Neural progenitor cell (in vitro differentiated cells): ENCODE data around the gene OR52E4. TPM values are rescaled to one million over a fixed set of nuclear protein-coding genes. Genes with fewer than 3 reads are reported as not detected.

Source experiments
- DNase-seq: peaks from one replicate; pipeline ENCODE4 v3.0.0-alpha.2; 2016; ENCODE audit warnings: low spot score
- H2AFZ ChIP-seq: fragments of 200-600 bp; sonication (generic); replicated peaks from 2 replicates; pipeline ENCODE4 v1.6.1; 2016; ENCODE audit warnings: antibody characterized with exemption
- H3F3A ChIP-seq: fragments of 200-600 bp; sonication (generic); 2 replicates; pipeline ENCODE4 v1.6.1; 2016; ENCODE audit warnings: antibody characterized with exemption, low read depth
- H3K27ac ChIP-seq: fragments of 200-600 bp; sonication (generic); 2 replicates; pipeline ENCODE4 v1.5.1; 2016; ENCODE audit warnings: mild to moderate bottlenecking
- H3K27me3 ChIP-seq: fragments of 200-600 bp; sonication (generic); 2 replicates; pipeline ENCODE4 v1.6.1; 2016; ENCODE audit warnings: mild to moderate bottlenecking, moderate library complexity
- H3K36me3 ChIP-seq: fragments of 200-600 bp; sonication (generic); 2 replicates; pipeline ENCODE4 v1.5.1; 2016
- H3K4me1 ChIP-seq: fragments of 200-600 bp; sonication (generic); 2 replicates; pipeline ENCODE4 v1.6.1; 2016; ENCODE audit warnings: mixed run types
- H3K4me2 ChIP-seq: fragments of 200-600 bp; sonication (generic); 2 replicates; pipeline ENCODE4 v1.6.1; 2016
- H3K4me3 ChIP-seq: fragments of 200-600 bp; sonication (generic); 2 replicates; pipeline ENCODE4 v1.5.1; 2016
- H3K79me2 ChIP-seq: fragments of 200-600 bp; sonication (generic); 2 replicates; pipeline ENCODE4 v1.6.1; 2016; ENCODE audit warnings: low read depth
- H3K9ac ChIP-seq: fragments of 200-600 bp; sonication (generic); 2 replicates; pipeline ENCODE4 v1.6.1; 2016
- H3K9me3 ChIP-seq: fragments of 200-600 bp; sonication (generic); 2 replicates; pipeline ENCODE4 v1.5.1; 2016; ENCODE audit warnings: low read depth
- H4K20me1 ChIP-seq: fragments of 200-600 bp; sonication (generic); 2 replicates; pipeline ENCODE4 v1.6.1; 2016; ENCODE audit warnings: low read depth
- H3K27ac Mint-ChIP-seq: 3 replicates; pipeline ENCODE4 v1.8.0; 2021; ENCODE audit warnings: mixed read lengths
- H3K27me3 Mint-ChIP-seq: 2 replicates; pipeline ENCODE4 v1.8.0; 2022; ENCODE audit warnings: low read depth, mild to moderate bottlenecking, inconsistent platforms, moderate library complexity, mixed read lengths; ENCODE audit not compliant: insufficient read depth
- H3K36me3 Mint-ChIP-seq: 3 replicates; pipeline ENCODE4 v1.8.0; 2021; ENCODE audit warnings: mixed read lengths
- H3K4me1 Mint-ChIP-seq: 3 replicates; pipeline ENCODE4 v1.8.0; 2021; ENCODE audit warnings: mixed read lengths
- H3K4me3 Mint-ChIP-seq: 3 replicates; pipeline ENCODE4 v1.8.0; 2021; ENCODE audit warnings: mild to moderate bottlenecking, moderate library complexity, mixed read lengths
- H3K9me3 Mint-ChIP-seq: 3 replicates; pipeline ENCODE4 v1.8.0; 2020; ENCODE audit warnings: mixed read lengths
- CTCF ChIP-seq: fragments of 200-600 bp; sonication (generic); IDR thresholded peaks from 2 replicates; pipeline ENCODE4 v1.5.1; 2017; ENCODE audit warnings: antibody characterized with exemption, mild to moderate bottlenecking
- EZH2 ChIP-seq: fragments of 200-600 bp; sonication (generic); IDR thresholded peaks from 2 replicates; pipeline ENCODE4 v1.6.1; 2017; ENCODE audit warnings: antibody characterized with exemption, mild to moderate bottlenecking, moderate library complexity
- EZH2phosphoT487 ChIP-seq: fragments of 200-600 bp; sonication (generic); IDR thresholded peaks from 2 replicates; pipeline ENCODE4 v1.6.1; 2017; ENCODE audit warnings: antibody characterized with exemption
- total RNA-seq: library from RNA; depleted of rRNA; stranded (reverse); fragments of >200 nt; gene quantifications from 2 replicates; pipeline ENCODE4 v1.2.3, GENCODE V29; 2015; ENCODE audit warnings: low replicate concordance

OR52E4 gene
- total RNA-seq, 1 donor from 2014 or later = not detected

GRCh38 chr11:5933116-5933515, 52.7 kb downstream of the OR52E4 start:
- no peaks in the 10 kb centered on the region for H3K4me1 ChIP-seq
- no peak overlapping the region for H3K4me3 ChIP-seq
- peaks cover 11% of the 10 kb centered on the region for H3K27me3 Mint-ChIP-seq
- H3K4me1 Mint-ChIP-seq = no peaks in the 10 kb centered on the region
- no peaks in the 10 kb centered on the region for H3K79me2 ChIP-seq
- peaks cover 2% of the 10 kb centered on the region for H3K36me3 Mint-ChIP-seq
- no peak overlapping the region for H3K27ac ChIP-seq
- H3K36me3 ChIP-seq = no peaks in the 10 kb centered on the region
- no peak for DNase-seq
- peaks cover 37% of the 10 kb centered on the region for H3K9me3 Mint-ChIP-seq
- H3K27me3 ChIP-seq = no peaks in the 10 kb centered on the region
- no peaks in the 10 kb centered on the region for H3F3A ChIP-seq
- H3K9me3 ChIP-seq = no peaks in the 10 kb centered on the region
- no peak overlapping the region for H3K9ac ChIP-seq
- TF ChIP-seq CTCF = no peak
- no peak for TF ChIP-seq EZH2
- TF ChIP-seq EZH2phosphoT487 = no peak
- H3K4me3 Mint-ChIP-seq = no peak overlapping the region
- no peak overlapping the region for H3K27ac Mint-ChIP-seq
- H3K4me2 ChIP-seq = no peak overlapping the region
- no peaks in the 10 kb centered on the region for H4K20me1 ChIP-seq
- no peak overlapping the region for H2AFZ ChIP-seq

Other genes starting within 250 kb of the OR52E4 start
- 24.5 and 26.7 TPM in 2 replicates for gene TRIM5, start 195.6 kb upstream of the OR52E4 start, total RNA-seq
- 15.1 and 21.3 TPM in 2 replicates for gene TRIM22, start 190.8 kb upstream of the OR52E4 start, total RNA-seq
- gene OR56B1, start 144.2 kb upstream of the OR52E4 start, total RNA-seq = 0.41 TPM in 1 of 2 replicates, not detected in the other
- 0.12 TPM in 1 of 2 replicates, not detected in the other for gene OR52N4, start 126.4 kb upstream of the OR52E4 start, total RNA-seq
- gene OR52N5, start 97.3 kb upstream of the OR52E4 start, total RNA-seq = not detected in 2 replicates
- gene OR52N1, start 89.4 kb upstream of the OR52E4 start, total RNA-seq = 0.12 TPM in 1 of 2 replicates, not detected in the other
- gene OR52N2, start 71.7 kb upstream of the OR52E4 start, total RNA-seq = not detected in 2 replicates
- gene OR52E6, start 38.7 kb upstream of the OR52E4 start, total RNA-seq = not detected in 2 replicates
- 0.46 TPM in 1 of 2 replicates, not detected in the other for gene OR52E8, start 22.9 kb upstream of the OR52E4 start, total RNA-seq
- gene OR52E5, start 12.6 kb downstream of the OR52E4 start, total RNA-seq = not detected in 2 replicates
- gene OR56A3, start 61.6 kb downstream of the OR52E4 start, total RNA-seq = not detected in 2 replicates
- 0.40 TPM in 1 of 2 replicates, not detected in the other for gene OR56A5, start 87.9 kb downstream of the OR52E4 start, total RNA-seq
- gene OR52L1, start 106.4 kb downstream of the OR52E4 start, total RNA-seq = 2.3 TPM in 1 of 2 replicates, not detected in the other
- 0.30 and 0.62 TPM in 2 replicates for gene OR56A4, start 126.3 kb downstream of the OR52E4 start, total RNA-seq
- gene OR56A1, start 150.1 kb downstream of the OR52E4 start, total RNA-seq = 0.87 and 1.8 TPM in 2 replicates
- gene OR56B4, start 227.1 kb downstream of the OR52E4 start, total RNA-seq = not detected in 2 replicates